ENCODE results near the gene ANKRD13B.

The ANKRD13B gene

DNA sequence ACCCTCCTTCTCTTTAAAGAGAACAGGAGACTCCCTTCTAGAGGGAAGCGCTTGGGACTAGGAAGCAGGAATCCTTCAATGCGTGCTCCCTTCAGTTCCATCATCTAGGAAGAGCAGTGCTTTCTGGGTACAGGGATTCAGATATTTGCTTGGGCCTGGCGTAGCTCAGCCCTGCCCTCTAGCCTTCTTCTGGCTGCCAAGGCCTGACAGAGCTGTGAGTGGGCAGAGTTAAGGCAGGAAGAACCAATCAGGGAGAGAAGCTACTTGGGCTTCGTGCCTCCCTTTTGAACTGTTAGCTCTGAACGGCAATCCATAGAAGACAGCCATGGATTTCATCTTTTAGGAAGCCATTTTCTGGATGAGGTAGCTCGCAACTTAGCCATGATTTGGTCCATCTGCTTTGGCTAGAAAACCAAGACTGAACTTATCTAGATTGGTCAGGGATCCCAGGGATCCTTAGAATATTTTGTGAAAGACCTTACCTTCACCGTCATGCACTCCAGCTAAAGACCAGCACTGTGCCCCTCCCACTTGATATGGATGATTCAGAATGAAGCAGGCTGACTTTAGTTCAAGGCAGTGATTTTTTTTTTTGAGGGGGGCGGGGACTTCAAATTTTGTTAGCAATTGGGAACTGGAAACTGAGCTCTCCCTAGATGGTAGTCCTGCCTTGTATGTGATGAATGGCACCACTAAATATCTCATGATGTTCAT lies 32.3 kb downstream of the ANKRD13B start:
- H3K36me3 ChIP-seq (ENCODE audit: insufficient read depth, low read length): no peaks in the 10 kb centered on the region
- H3K27me3 ChIP-seq (ENCODE audit: insufficient read depth, low read length): no peaks in the 10 kb centered on the region
- no peak overlapping the region for H3K4me3 ChIP-seq (ENCODE audit: low read length)

DNA sequence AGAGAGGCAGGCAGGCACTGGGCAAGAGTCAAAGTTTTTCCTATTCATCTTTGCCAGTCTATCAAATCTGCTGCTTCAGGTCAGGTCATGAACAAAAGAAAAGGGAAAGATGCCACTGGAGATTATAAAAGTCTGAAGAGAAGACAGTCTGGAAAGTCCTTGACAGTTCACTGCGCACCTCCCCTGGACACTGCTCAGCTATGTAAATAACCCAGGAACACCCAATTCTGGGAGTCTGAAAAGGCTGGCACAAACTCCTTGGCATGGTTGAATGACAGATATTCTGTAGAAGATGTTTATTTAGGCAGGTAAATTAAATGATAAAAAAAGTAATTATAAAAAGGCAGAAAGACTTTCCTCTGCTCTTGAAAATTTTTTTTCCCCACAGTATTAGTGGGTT lies 35.0 kb downstream of the ANKRD13B start:
- Histone ChIP-seq H3K4me3 (ENCODE audit: low read length) (no peak overlapping the region), H3K27me3 (ENCODE audit: insufficient read depth, low read length) (no peaks in the 10 kb centered on the region), H3K4me1 (ENCODE audit: insufficient read depth, low read length) (peaks cover 26% of the 10 kb centered on the region), H2AFZ (ENCODE audit: low read depth, low read length) (no peak overlapping the region), H3K36me3 (ENCODE audit: insufficient read depth, low read length) (peaks cover 16% of the 10 kb centered on the region), H3K9me3 (ENCODE audit: low read length) (no peaks in the 10 kb centered on the region)

More for the DNA sequence above, 32.3 kb downstream of the ANKRD13B start:
- no peaks in the 10 kb centered on the region for H3K9me3 ChIP-seq (ENCODE audit: low read length)
- H3K4me1 ChIP-seq (ENCODE audit: insufficient read depth, low read length): peaks cover 25% of the 10 kb centered on the region
- no peak overlapping the region for H2AFZ ChIP-seq (ENCODE audit: low read depth, low read length)

GRCh38 chr17:29628644-29629043 lies 35.7 kb downstream of the ANKRD13B start:
- Histone ChIP-seq H3K36me3 (ENCODE audit: insufficient read depth, low read length) (peaks cover 16% of the 10 kb centered on the region), H2AFZ (ENCODE audit: low read depth, low read length) (no peak overlapping the region), H3K4me3 (ENCODE audit: low read length) (no peak overlapping the region), H3K27me3 (ENCODE audit: insufficient read depth, low read length) (no peaks in the 10 kb centered on the region), H3K9me3 (ENCODE audit: low read length) (no peaks in the 10 kb centered on the region), H3K4me1 (ENCODE audit: insufficient read depth, low read length) (peaks cover 22% of the 10 kb centered on the region)

GRCh38 chr17:29629839-29630238 lies 36.9 kb downstream of the ANKRD13B start:
- Histone ChIP-seq H3K4me1 (ENCODE audit: insufficient read depth, low read length) (peaks cover 22% of the 10 kb centered on the region), H3K36me3 (ENCODE audit: insufficient read depth, low read length) (peaks cover 16% of the 10 kb centered on the region), H3K9me3 (ENCODE audit: low read length) (no peaks in the 10 kb centered on the region), H2AFZ (ENCODE audit: low read depth, low read length) (no peak overlapping the region), H3K4me3 (ENCODE audit: low read length) (no peak overlapping the region), H3K27me3 (ENCODE audit: insufficient read depth, low read length) (no peaks in the 10 kb centered on the region)

DNA sequence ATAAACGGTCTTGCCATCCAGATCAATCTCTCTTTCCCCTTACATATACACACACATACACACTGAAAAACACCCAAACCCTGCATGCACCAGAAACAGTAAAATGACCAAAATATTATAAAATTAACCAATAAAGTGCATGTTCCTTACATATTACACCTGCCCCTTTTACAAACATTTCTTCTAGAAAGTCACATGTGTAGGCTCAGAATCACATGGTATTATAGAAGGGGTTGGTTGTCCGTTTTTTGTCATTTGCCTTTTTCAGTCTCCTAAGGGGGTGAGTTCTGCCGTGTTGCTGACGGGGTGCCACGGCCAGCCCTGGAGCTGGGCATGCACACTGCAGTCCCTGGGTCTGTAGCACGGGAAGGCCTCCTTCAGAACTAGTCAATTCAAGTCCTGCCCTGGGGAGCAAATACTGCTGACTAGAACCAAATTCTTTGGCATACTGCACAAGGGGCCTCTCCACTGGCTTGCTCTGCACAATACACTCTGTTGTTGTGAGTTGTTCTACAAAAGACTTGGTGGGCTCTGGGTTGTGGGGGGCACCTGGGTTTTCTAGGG lies 37.8 kb downstream of the ANKRD13B start:
- H3K4me3 ChIP-seq (ENCODE audit: low read length): no peak overlapping the region
- peaks cover 16% of the 10 kb centered on the region for H3K36me3 ChIP-seq (ENCODE audit: insufficient read depth, low read length)
- H2AFZ ChIP-seq (ENCODE audit: low read depth, low read length): no peak overlapping the region

DNA sequence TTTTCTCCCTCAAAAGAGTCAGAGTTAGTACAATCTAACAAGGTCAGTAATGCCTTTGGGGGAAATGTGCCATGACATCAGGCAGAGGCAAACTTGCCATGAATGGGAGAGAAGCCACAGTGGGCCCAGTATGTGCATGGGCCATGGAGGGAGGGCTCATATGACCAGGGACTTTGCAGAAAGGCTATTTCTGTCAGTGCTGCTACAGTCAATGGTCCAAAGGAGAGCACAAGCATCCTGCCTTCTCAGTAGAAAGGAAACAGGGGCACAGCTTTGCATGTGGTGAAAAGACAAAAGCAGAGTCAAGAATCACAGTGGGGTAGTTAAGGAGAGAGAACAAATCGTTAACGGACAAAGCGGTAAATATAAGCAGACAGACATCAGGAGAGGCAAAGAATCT lies 41.0 kb downstream of the ANKRD13B start:
- Histone ChIP-seq H3K4me3 (ENCODE audit: low read length) (no peak overlapping the region), H3K27me3 (ENCODE audit: insufficient read depth, low read length) (no peaks in the 10 kb centered on the region), H3K36me3 (ENCODE audit: insufficient read depth, low read length) (peaks cover 16% of the 10 kb centered on the region), H2AFZ (ENCODE audit: low read depth, low read length) (no peak overlapping the region), H3K9me3 (ENCODE audit: low read length) (no peaks in the 10 kb centered on the region), H3K4me1 (ENCODE audit: insufficient read depth, low read length) (peaks cover 15% of the 10 kb centered on the region)

More for the DNA sequence above, 37.8 kb downstream of the ANKRD13B start:
- Histone ChIP-seq H3K9me3 (ENCODE audit: low read length) (no peaks in the 10 kb centered on the region), H3K4me1 (ENCODE audit: insufficient read depth, low read length) (peaks cover 22% of the 10 kb centered on the region), H3K27me3 (ENCODE audit: insufficient read depth, low read length) (no peaks in the 10 kb centered on the region)

- no peaks in the 10 kb centered on the region for H3K27me3 ChIP-seq (ENCODE audit: insufficient read depth, low read length)
- H3K4me1 ChIP-seq (ENCODE audit: insufficient read depth, low read length): peaks cover 7% of the 10 kb centered on the region
- H3K4me3 ChIP-seq (ENCODE audit: low read length): no peak overlapping the region
- no peak overlapping the region for H2AFZ ChIP-seq (ENCODE audit: low read depth, low read length)
- H3K9me3 ChIP-seq (ENCODE audit: low read length): no peaks in the 10 kb centered on the region
- no peaks in the 10 kb centered on the region for H3K36me3 ChIP-seq (ENCODE audit: insufficient read depth, low read length)
These were observed 47.5 kb downstream of the ANKRD13B start for GRCh38 chr17:29640413-29640812.

GRCh38 chr17:29640981-29641642 lies 48.2 kb downstream of the ANKRD13B start:
- no peaks in the 10 kb centered on the region for H3K36me3 ChIP-seq (ENCODE audit: insufficient read depth, low read length)
- H3K4me3 ChIP-seq (ENCODE audit: low read length): no peak overlapping the region
- H3K27me3 ChIP-seq (ENCODE audit: insufficient read depth, low read length): no peaks in the 10 kb centered on the region
- H2AFZ ChIP-seq (ENCODE audit: low read depth, low read length): no peak overlapping the region
- H3K4me1 ChIP-seq (ENCODE audit: insufficient read depth, low read length): peaks cover 7% of the 10 kb centered on the region
- no peaks in the 10 kb centered on the region for H3K9me3 ChIP-seq (ENCODE audit: low read length)

DNA sequence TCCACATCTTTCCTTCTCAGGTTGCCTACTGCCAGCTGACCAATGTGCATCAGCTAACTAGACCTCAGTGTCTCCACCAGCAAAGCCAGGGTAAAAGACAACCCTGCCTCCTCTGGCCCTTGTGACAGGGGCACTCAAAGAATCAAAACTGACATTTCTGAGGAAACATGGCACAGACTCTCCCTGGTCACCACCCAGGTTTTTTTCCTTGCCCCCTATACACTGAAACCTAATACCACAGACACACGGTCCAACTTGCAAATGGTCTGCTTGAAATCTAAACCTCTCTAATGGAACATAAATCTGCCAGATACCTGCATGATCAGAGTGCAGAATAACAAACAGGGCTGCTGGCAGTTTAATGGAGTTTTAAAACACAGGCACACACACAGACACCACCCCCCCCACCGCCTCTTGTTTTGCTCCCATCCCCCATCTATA lies 49.3 kb downstream of the ANKRD13B start:
- Histone ChIP-seq H3K4me1 (ENCODE audit: insufficient read depth, low read length) (peaks cover 7% of the 10 kb centered on the region), H2AFZ (ENCODE audit: low read depth, low read length) (no peak overlapping the region), H3K36me3 (ENCODE audit: insufficient read depth, low read length) (no peaks in the 10 kb centered on the region), H3K9me3 (ENCODE audit: low read length) (no peaks in the 10 kb centered on the region), H3K4me3 (ENCODE audit: low read length) (no peak overlapping the region), H3K27me3 (ENCODE audit: insufficient read depth, low read length) (no peaks in the 10 kb centered on the region)

- no peaks in the 10 kb centered on the region for H3K27me3 ChIP-seq (ENCODE audit: insufficient read depth, low read length)
- no peak overlapping the region for H2AFZ ChIP-seq (ENCODE audit: low read depth, low read length)
- peaks cover 7% of the 10 kb centered on the region for H3K4me1 ChIP-seq (ENCODE audit: insufficient read depth, low read length)
- H3K9me3 ChIP-seq (ENCODE audit: low read length): no peaks in the 10 kb centered on the region
- no peaks in the 10 kb centered on the region for H3K36me3 ChIP-seq (ENCODE audit: insufficient read depth, low read length)
- no peak overlapping the region for H3K4me3 ChIP-seq (ENCODE audit: low read length)
These were observed 50.9 kb downstream of the ANKRD13B start for GRCh38 chr17:29643817-29644160.

- peaks cover 6% of the 10 kb centered on the region for H3K36me3 ChIP-seq (ENCODE audit: insufficient read depth, low read length)
- no peak overlapping the region for H3K4me3 ChIP-seq (ENCODE audit: low read length)
- H3K9me3 ChIP-seq (ENCODE audit: low read length): no peaks in the 10 kb centered on the region
- H2AFZ ChIP-seq (ENCODE audit: low read depth, low read length): no peak overlapping the region
- H3K4me1 ChIP-seq (ENCODE audit: insufficient read depth, low read length): peaks cover 1% of the 10 kb centered on the region
- no peaks in the 10 kb centered on the region for H3K27me3 ChIP-seq (ENCODE audit: insufficient read depth, low read length)
These were observed 52.7 kb downstream of the ANKRD13B start for GRCh38 chr17:29645515-29646051.

GRCh38 chr17:29648005-29648404 lies 55.1 kb downstream of the ANKRD13B start:
- no peaks in the 10 kb centered on the region for H3K27me3 ChIP-seq (ENCODE audit: insufficient read depth, low read length)

DNA sequence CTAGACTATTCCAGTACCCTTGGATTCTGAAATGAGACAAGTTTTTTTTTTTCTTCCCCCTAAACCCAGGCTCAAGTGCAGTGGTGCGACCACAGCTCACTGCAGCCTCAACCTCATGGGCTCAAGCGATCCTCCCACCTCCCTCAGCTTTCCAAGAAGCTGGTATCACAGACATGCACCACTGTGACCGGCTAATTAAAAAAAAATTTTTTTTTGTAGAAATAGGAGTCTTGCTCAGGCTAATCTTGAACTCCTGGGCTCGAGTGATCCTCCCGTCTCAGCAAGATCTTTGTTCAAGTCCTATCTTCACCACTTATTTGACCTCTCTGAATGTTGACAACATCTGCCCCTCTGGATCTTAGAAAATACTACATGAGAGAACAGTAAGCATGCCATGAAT lies 56.4 kb downstream of the ANKRD13B start:
- H3K36me3 ChIP-seq (ENCODE audit: insufficient read depth, low read length): peaks cover 6% of the 10 kb centered on the region

More at GRCh38 chr17:29648005-29648404, 55.1 kb downstream of the ANKRD13B start:
- Histone ChIP-seq H3K4me1 (ENCODE audit: insufficient read depth, low read length) (no peaks in the 10 kb centered on the region), H3K4me3 (ENCODE audit: low read length) (no peak overlapping the region), H3K36me3 (ENCODE audit: insufficient read depth, low read length) (peaks cover 6% of the 10 kb centered on the region), H2AFZ (ENCODE audit: low read depth, low read length) (no peak overlapping the region), H3K9me3 (ENCODE audit: low read length) (no peaks in the 10 kb centered on the region)

More for the DNA sequence above, 56.4 kb downstream of the ANKRD13B start:
- Histone ChIP-seq H2AFZ (ENCODE audit: low read depth, low read length) (no peak overlapping the region), H3K9me3 (ENCODE audit: low read length) (no peaks in the 10 kb centered on the region), H3K4me3 (ENCODE audit: low read length) (no peak overlapping the region), H3K4me1 (ENCODE audit: insufficient read depth, low read length) (no peaks in the 10 kb centered on the region), H3K27me3 (ENCODE audit: insufficient read depth, low read length) (no peaks in the 10 kb centered on the region)
